HTERT RPE-1 (cell line): ENCODE measurements around the gene WWOX.

Source experiments
- in situ Hi-C: fragments of 300-500 bp; cut with MboI; formaldehyde crosslinking; loops from 4 replicates; pipeline ENCODE4 v1.14.3; 2020; ENCODE audit warnings: low sequenced_read_pairs

WWOX gene

GRCh38 chr16:78385086-78385805, 285.8 kb downstream of the WWOX start:
- in situ Hi-C loops: no loop called here

DNA sequence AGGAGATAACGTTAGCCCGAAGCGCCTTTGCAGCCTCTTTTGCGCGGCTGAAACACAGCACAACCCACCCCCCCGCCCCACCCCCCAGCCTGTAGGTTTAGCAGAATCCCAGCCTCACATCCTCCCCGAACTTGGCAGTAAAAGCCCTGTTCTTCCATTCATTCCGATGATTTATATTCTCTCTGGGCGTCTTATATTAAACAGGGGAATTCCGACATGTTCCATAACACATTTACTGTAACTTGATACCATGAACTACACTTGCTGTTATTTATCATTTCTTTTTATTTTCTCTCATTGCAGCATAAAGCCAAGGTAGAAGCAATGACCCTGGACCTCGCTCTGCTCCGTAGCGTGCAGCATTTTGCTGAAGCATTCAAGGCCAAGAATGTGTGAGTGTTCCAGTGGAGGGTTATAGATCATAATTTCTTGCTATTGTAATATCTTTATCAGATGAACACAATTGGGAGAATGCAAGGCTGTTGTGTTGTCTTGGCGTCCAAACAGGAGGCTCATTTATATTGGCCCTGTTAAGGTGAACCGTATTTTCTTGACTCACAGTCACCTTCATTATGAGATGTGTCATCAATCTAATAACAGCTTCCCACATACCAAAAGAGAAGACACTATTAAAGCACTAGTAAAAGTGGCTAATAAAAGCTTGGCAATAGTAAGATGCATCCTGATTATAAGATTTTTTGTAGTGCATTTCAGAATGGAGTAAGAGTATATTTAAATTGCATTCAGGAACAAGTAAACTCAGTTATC, 287.3 kb downstream of the WWOX start:
- in situ Hi-C loops: no loop called here

DNA sequence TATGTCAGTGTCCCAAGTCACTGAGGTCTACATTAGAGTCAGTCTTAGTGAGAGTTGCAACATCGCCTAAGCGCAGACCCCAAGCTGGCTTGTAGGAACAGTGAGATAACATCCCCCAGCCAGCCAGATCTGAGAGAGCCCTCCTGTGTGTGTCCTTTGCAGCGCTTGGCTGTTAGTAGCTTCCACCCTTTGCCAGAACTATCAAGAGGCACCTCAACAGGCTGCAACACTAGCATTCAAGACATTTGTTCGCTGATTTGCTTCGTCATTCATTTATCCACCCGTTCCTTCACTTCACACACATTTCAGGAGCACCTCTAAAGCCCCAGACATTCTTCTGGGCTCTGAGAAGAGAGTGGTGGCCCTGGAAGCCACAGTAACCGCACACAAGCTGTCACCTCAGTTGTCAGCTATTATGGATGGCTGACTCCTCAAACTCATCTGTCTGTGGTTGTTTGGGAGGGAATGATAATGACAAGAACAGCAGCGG, 289.6 kb downstream of the WWOX start:
- in situ Hi-C loops: no loop called here

DNA sequence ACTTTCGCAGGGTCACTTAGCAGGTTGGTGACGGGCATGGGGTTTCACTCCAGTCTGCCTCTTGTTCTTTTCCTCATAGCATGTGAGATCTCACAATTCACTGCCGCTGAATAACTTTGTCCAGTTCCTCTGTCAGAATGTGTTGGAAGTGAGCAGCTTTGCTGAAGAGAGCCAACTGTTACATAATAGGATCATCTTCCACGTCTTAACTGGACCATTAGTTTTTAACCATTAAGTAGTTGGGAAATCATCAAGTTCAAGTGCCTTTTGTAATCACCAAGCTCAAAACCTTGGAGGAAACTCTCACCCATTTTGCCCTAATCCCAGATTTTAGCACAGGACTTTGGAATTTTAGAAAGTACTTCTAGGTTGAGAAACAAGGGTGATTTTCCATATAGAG, 290.6 kb downstream of the WWOX start:
- in situ Hi-C loops: no loop called here

- in situ Hi-C loops: no loop called here
Measured at GRCh38 chr16:78390508-78391324, 291.3 kb downstream of the WWOX start.

DNA sequence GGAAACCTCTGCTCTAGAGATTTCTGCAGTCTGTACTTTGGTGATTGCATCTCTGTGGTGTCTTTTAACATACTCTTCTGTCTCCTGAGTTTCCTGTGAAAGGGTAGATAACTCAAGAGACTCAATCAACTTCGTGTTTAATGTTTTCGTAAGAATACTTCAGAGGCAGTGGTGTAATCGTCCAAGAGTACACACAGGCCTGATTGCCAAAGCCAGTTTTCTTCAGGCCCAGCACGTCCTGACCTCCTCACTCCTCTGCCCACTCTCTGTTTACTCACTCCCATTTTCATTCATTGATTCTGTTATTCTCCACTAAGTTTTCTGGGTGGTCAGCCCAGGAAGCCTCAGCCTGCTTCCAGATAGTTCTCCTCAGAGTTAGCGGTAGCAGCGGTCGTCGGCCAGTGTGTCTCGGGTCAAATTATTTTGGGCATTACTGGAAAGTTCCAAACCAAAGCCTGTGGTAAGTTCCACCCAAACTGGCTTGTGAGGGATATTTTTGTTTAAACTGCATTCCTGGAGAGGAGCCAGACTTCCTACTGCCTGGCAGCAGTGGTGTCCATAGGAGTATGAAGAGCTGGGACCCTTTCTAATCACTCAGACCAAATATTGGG, 293.2 kb downstream of the WWOX start:
- in situ Hi-C loops: no loop called here

DNA sequence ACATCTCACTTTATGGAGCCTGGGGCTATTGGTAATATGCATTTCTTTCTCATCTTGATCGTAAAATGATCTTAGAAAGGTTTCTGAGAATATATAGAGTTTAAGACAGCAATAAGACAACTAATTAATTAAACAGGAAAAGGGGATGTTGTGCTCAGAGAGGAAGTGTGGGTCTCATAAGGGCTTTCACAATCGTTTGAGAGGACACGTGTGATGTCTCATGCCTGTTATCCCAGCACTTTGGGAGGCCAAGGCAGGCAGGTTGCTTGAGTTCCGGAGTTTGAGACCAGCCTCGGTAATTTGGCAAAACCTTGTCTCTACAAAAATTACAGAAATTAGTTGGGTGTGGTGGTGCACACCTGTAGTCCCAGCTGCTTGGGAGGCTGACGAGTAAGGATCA, 295.6 kb downstream of the WWOX start:
- in situ Hi-C loops: no loop called here

DNA sequence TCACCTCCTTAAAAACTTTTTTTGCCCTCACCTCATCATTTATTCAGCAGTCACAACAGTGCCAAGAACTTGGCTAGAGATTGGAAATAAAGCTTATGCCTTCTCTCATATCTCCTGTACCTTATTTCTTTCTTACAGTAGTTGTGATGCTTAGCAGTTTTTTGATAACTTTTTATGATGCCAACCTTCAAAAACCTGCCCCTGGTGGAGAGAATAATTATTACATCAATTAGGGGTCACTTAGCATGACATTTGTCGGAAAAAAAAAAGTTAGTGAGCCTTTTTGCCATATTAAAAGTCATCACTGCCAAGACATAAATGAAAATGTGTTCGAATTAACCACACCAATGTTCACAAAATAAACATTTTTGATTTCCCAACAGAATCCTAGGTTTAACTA, 296.6 kb downstream of the WWOX start:
- in situ Hi-C loops: no loop called here

GRCh38 chr16:78396673-78397072, 297.2 kb downstream of the WWOX start:
- in situ Hi-C loops: no loop called here

DNA sequence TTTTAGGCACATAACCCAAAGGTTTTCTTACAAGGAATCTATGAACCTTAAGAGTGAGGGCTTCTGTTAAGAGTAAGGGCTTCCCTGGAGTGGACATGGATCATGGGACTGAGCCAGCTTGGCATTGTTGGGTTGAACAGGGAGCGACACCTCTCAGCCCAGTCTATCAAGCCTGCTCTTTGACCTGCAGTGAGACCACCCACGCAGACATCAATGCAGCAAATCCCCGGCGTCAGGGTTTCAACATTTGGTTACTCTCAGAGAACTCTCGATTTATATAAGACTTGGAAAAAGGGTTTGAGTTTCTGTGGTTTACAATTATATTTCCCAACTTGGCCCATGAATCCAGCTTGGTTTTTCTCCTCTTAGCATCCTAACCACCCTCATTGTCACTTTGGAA, 299.9 kb downstream of the WWOX start:
- in situ Hi-C loops: no loop called here

DNA sequence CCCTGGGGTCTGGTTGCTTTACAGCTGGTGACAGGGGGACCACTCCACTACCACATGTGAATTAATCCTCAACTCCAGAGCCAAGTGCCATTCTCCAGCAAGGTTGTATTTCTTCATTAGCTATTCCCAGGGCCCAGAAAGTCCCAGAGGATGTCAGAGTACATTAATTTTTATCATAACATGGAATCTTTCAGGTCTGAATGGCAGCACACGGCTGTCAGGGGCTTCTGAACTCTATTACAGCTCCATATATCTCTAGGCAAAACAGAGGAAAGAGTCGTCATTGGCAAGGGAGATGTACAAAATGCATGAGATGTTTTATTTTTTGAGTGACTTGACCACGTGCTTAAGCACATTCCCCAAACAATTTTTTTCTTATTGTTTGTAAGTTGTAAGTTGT, 303.4 kb downstream of the WWOX start:
- in situ Hi-C loops: no loop called here

DNA sequence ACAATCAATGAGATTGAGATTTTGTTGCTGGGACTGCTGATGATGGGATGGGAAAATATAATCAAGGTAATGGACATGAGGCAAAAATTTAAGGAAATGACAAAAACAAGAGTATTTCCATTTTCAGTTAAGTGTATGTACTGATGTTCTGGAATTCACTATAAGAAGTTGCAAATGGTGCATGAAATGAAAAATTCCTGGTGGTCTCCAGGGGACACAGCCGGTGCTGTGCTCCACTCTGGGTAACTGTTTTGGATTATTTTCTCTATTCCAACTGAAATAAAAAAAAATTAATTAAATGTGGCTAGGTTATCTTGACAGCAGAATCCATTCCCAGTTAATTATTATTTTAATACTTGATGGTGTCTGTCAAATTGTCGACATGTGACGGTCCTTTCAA, 305.6 kb downstream of the WWOX start:
- in situ Hi-C loops: no loop called here

DNA sequence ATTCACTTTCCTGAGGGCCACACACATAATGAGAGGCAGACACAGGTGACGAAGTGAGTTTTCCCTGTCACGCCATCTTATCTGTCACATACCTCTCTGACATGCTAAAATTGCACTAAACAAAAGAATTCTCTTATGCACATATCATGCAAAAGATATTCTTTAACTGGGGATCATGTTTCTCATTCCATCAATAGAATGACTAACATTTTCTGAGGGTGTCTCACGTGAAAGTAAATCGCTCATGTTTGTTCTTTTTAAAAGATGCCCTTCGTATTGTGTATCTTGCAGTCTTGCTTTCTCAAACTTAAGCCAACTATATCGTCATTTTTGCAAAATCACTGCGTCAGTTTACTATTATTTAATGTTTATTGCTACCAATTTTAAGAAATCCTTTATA, 306.4 kb downstream of the WWOX start:
- in situ Hi-C loops: no loop called here

GRCh38 chr16:78407191-78407590, 307.7 kb downstream of the WWOX start:
- in situ Hi-C loops: no loop called here

DNA sequence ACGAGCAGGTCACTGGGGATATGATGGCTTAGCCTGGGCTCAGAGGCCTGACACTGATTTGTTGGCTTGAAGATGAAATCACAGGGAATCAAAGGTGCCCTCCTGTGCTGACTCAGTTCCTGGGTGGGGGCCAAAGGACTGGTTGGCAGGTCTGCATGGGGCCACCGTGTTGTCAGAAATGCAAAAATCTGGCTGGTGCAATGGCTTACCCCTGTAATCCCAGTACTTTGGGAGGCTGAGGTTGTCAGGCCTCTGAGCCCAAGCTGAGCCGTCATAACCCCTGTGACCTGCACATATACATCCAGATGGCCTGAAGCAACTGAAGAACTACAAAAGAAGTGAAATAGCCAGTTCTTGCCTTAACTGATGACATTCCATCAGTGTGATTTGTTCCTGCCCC, 314.2 kb downstream of the WWOX start:
- in situ Hi-C loops: no loop called here

- in situ Hi-C loops: no loop called here
Measured at GRCh38 chr16:78415013-78415412, 315.6 kb downstream of the WWOX start.

DNA sequence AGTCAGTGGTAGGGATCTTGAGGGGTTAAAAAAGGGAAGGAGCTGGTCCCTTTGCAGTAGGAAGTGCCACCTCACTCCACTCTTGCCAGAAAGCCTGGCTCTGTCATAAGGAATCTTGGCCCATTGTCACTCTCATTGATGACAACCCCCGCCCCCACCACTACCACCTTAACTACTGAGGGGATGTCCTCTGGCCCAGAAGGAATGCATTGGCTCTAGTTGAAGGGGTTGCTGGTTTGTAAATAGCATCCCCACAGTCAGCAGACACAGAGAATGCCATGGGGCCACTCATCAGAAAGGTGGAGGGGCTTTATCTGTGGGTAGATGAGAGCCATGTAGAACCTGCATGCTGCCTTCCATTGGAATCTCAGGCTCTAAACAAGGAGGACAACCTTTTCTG, 316.2 kb downstream of the WWOX start:
- in situ Hi-C loops: no loop called here

DNA sequence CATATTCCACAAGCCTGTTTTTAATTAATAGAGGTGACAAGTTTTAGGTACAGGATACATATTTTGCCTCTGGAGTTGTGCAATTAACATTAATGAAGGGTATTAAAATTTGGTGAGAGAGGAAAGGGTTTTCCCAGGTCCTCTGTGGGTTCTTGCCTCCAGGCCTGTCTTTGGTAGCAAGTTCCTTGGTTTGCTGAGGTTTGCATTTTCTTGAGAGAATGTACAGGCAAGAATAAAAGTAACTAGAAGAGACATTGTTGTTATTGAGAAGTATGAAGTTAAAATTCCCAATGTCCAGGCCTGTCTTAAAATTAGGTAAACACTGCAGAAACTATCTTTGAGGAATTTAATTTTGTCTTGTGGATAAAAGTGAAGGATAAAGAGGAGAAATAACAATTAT, 316.9 kb downstream of the WWOX start:
- in situ Hi-C loops: no loop called here

GRCh38 chr16:78421181-78421708, 321.8 kb downstream of the WWOX start:
- in situ Hi-C loops: no loop called here

GRCh38 chr16:78425281-78425680, 325.8 kb downstream of the WWOX start:
- in situ Hi-C loops: no loop called here
